Occipital lobe (tissue), 2 donors: ENCODE results near the gene INPP5K. TPM values are rescaled to one million over a fixed set of nuclear protein-coding genes. Genes with fewer than 3 reads are reported as not detected.
"Not testable (repeated sequence)": the region's sequence is repeated elsewhere in the genome, so short reads cannot be mapped to it uniquely, and the experiment has no call there.

Experiments used
- DNase-seq: peaks from one replicate; lab custom pipeline; 2025; lab: John Stamatoyannopoulos, UW
- total RNA-seq: library from RNA; depleted of rRNA; stranded (reverse); fragments of >200 nt; gene quantifications from one replicate; pipeline ENCODE4 v1.2.3, GENCODE V29; 2014

INPP5K gene
- total RNA-seq: 43.2 TPM

GRCh38 chr17:1516388-1517161 lies at the start of gene INPP5K:
Gene INPP5K (minus strand): TSS chr17:1516612. CDS start chr17:1516499, 113 bp downstream.
- DNase-seq: peak; percentile 97

DNA sequence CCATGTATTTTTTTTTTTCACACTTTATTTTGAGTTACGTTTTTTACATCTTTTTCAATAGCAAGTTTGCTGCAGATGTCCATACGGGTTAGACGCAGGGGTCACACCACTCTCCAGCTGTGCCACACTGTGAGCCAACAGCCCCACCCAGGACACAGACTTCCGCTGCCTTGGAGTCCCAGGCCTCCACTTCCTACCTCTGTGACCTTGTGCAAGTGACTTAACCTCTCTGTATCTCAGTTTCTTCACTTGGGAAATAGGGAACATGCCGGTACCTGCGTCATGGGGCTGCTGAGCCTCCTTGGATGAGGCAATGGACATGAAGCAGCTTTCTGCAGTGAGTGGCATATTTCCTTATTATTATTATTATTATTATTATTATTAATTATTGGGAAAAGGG lies 49.5 kb upstream of the INPP5K start:
- DNase-seq: no peak

DNA sequence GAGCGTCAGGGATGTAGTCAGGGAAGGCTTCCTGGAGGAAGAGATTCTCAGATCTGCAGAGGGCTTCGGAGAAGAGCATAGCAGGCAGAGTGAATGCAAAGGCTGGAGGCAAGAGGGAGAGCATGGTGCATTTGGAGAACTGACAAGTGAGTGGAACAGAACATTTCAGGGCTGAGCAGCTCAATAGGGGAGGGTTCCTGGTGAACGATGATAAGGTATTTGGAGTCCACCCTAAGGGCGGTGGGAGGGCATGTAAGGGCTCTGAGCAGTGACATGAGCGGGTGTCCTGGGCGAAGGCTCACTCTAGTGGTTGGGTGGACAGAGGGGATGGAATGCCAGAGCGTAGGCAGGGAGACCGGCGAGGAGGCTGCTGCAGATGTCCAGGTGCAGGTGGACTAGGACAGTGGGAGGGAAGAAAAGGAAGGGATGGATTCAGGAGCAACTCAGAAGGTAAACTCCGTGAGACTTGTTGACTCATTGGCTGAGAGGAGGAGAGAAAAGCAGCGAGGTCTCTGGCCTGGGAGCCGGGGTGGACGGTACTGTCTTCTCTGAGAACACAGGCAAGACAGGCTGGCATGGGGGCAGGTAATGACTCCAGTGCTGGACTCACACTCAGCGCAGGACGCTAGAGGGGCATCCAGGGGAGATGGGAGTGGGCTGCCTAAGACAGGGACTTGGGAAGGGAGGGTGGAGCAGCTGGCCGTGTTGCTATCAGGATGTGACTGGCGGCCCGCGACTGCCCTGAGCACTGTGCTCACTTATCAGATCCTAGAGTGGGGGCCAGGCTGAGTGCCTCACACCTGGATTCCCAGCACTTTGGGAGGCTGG lies 47.6 kb upstream of the INPP5K start:
- no peak for DNase-seq

GRCh38 chr17:1563471-1563785 lies 47.0 kb upstream of the INPP5K start:
- not testable (repeated sequence) for DNase-seq

DNA sequence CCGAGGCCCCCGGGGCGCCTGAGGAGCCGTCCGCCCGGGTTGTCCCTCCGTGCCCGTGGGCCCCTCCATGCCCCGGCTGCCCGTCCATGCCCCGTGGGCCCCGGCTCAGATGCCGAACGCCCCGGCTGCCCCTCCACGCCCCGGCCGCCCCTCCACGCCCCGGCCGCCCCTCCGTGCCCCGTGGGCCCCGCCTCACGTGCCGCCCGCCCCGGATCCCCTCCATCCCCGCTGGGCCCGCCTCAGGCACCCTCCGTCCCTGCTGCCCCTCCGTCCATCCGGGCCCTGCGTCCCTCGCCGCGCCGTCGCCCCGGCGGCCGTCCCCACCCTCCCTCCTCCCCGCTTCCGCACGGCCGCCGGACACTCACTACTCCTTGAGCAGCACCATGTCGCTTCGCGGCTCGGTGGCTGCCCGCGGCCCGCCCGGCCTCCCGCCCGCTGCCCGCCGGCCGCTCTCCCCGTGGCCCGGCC lies 45.8 kb upstream of the INPP5K start:
- DNase-seq: no peak

DNA sequence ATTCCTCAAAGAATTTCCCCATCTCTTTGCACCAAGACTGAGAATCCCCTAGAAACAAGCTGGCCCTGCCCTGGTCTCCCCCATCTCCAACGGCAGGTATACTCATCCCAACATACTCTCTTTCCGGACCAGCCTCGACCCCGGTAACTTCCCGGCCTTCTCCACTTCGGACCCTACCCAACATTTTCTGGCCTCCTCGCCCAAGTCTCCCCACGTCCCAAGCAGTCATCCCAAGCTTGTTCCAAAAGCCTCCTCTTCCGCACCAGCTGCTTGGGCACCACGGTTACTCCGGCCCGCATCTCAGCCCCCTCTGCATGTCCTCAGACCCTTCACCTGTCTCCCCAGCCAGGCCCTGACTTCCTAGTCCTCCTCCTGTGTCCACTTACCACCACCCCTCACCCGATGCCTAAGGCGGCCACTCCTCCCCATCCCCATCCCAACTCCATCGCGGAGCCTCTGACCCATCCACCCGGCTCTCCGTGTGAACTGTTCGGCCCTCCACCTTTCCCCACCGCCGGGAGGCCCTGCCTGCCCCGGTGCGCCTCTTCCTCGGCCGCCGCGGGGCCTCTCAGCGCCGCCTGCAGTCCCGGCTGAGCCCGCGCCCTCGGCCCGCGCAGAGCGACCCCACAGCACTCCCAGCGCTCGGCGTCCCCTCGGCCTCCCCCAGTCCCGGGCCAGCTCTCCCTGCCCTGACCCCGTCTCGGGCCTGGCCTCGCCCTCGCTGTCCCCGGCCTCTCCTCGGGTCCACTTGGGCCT lies 45.2 kb upstream of the INPP5K start:
- no peak for DNase-seq

- DNase-seq: no peak
These were observed 44.5 kb upstream of the INPP5K start for GRCh38 chr17:1560858-1561355.

- no peak for DNase-seq
These were observed 43.9 kb upstream of the INPP5K start for GRCh38 chr17:1560101-1560857.

DNA sequence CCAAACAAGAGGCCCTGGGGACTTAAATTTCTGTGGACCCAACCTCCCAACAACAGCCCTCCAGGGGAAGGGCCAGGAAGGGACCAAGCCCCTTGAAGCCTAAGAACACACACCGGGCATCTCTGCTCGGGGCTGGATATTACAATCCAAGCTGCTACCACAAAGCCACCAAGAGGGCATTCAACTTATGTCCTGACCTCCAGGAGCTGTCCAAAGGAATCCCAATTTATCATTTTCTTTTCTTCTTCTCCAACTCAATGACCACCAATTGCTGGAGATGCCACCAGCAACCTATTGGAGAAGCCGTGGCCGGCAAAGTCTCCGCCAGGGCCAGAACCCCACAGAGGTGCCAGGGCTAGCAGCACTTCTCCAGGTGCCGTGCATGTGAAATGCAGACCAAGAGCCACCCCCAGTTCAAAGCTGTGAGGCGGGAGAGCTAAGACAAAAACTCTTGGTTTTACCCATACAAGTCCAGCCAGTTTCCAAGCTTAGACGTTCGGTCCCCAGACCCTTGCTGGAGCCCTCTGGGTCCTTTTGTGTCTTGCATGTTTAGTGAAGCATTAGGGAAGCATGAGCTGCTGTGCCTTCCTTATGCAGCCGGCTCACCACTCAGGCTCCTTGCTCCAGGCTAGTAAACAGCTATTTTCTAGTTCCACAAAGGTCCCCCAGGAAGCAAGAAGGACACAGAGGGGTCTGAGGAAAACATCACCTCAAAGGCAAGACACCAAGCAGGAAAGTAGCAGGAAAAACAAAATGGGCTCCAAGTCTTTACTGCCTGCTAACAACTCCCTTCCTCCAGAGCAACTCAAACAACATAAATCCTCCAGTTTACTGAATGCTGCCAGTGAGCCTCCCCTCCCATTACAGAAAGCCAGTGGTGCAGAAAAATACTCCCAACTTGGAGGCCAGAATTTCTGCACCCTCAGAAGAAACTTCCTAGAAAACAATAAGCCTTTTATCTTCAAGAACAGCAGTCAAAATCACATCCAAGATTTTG lies 42.9 kb upstream of the INPP5K start:
- no peak for DNase-seq

- DNase-seq: no peak
These were observed 42.0 kb upstream of the INPP5K start for GRCh38 chr17:1558401-1558800.

DNA sequence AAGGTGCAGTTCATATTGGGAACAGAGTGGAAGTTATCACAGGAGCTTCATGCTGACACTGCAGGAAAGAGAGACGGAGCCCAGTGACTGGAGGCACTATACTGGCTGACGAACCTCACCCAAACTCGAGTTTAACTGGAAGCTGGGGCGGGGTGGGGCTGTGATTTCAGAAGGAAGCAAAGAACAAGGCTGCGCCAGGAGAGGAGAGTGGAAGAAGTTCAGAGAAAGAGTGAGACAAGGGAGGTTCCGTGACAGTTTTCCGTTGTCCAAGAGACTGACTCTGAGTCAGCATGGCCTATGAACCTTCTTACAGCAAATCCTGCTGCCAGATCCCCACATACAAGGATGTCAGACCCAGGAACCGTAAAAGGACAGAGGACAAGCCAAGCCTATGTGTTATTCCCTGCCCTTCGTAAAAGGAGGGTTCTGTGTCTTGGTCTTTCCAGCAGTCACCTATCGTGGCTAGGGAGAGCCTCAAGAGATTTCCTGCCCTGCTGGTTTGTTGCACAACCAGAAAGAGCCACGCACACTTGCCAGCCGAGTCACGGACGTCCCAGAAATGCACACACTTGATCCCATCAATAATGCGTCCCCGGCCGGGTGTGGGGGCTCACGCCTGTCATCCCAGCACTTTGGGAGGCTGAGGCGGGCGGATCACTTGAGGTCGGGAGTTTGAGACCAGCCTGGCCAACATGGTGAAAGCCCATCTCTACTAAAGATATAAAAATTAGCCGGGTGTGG lies 41.1 kb upstream of the INPP5K start:
- DNase-seq: no peak

- no peak for DNase-seq
These were observed 39.4 kb upstream of the INPP5K start for GRCh38 chr17:1555651-1556471.

DNA sequence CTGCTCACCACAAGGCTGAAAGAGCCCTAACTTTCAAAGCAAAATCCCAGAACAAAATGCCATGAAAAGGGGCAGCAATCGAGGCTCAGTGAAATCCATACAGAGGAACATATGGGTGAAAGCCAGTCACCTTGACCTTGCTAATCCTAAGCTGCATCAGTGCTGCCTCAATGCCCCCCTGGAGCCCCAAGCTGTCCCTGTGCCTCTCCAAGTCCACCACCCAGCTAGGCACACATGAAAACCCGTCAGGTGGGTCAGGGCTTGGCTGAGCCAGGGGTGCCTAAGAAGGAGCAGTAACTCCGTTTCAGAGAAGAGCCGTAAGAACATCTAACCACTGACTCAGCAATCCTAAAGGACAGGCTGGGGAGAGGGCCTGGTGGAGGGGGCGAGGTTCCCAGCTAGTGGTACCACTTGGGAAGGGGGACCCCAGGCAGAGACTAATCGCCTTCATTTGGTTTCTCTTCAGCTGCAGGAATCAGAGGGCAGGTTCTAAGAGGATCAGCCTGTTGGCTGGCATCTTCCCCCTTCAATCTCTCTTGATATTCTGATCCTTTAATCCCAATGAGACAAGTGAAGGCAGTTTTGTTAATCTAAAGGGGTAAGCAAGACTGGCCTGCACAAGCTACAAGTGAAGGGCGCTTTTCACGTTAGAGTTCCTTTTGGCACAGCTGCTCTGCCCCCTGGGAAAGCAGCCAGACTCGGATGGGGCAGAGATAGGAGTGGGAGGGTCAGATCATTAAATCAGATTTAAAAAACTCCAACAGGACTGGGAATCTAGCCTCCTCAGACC lies 38.5 kb upstream of the INPP5K start:
- no peak for DNase-seq

DNA sequence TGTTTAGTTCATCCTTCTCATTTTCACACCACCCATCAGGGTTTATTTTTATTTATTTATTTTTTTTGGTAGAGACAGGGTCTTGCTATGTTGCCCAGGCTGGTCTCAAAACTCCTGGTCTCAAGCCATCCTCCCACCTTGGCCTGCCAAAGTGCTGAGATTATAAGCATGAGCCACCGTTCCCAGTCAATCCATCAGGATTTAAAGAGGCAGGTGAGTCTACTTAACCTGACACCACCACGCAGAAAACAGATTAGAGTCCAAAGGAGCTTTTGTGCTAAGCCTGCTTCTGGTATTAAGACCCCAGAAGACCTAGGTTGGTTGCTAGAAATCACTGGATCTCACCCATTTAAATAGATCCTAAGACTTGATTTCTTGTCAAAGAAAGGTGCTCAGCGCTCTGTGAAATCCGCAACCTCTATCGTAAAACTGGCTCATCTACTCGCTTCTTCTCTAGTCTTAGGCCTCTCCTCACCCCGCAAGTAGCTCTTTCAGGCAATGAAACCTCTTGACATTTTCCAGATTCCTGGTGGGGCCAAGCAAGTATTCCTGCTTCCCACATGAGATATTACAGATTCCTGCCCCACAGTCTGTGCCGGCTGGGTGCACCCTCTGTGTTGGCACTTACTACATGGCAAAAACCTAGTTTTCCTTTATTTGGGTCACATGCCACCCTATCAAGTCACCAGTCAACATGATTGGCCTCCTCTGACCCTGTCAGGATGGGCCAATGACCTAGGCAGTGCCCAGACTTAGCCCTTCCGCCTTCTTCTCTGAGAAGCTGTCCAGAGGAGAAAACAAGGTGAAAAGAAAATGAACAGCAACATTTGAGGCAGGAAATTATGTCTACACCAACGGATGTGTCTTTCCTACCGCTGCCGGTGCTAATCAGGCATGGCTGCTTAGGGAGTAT lies 37.2 kb upstream of the INPP5K start:
- DNase-seq: no peak

DNA sequence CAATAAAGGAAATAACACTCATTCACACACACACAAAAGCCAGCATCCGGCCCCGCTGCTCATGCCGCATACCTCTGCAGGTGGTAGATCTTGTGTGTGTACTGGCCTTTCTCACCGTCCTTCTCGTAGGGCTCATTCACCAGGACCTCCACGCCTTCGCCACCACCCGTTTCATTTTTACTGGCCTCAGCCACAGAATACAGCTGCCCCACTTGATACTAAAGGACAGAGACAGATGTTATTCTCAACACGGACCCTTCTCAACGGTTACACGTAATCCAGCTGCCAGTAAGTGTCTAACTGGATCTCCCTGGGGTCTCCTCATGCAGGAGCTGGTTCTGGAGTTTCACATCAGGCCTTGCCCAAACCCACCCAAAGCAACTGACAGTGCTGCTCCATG lies 36.5 kb upstream of the INPP5K start:
- DNase-seq: no peak

DNA sequence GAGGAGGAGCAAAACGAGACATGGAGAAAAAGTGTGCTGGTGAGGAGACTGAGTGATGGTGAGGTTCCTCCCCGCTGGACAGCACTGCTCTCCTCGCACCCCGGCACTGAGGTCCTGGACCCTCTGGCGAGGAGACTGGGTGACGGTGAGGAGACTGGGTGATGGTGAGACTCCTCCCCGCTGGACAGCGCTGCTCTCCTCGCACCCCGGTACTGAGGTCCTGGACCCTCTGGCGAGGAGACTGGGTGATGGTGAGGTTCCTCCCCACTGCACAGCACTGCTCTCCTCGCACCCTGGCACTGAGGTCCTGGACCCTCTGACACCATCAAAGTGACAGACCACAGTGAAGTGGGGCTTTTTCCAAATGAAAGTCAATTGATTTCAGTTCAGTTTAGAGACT lies 35.3 kb upstream of the INPP5K start:
- no peak for DNase-seq
